ENCODE data around the gene RAB11FIP4.
"Not testable (repeated sequence)": the region's sequence is repeated elsewhere in the genome, so short reads cannot be mapped to it uniquely, and the experiment has no call there.

RAB11FIP4 gene

GRCh38 chr17:31391496-31391949 lies at the start of gene RAB11FIP4:
Gene RAB11FIP4 (plus strand): TSS chr17:31391675. CDS start chr17:31391853, 178 bp downstream.
- no peak for FAIRE-seq

GRCh38 chr17:31345191-31345747 lies 46.2 kb upstream of the RAB11FIP4 start:
- FAIRE-seq: not testable (repeated sequence)

- FAIRE-seq: no peak
These were observed 42.0 kb upstream of the RAB11FIP4 start for GRCh38 chr17:31349454-31349853.

- no peak for FAIRE-seq
These were observed 35.5 kb upstream of the RAB11FIP4 start for GRCh38 chr17:31355935-31356334.

GRCh38 chr17:31357091-31357490 lies 34.4 kb upstream of the RAB11FIP4 start:
- FAIRE-seq: no peak

- no peak for FAIRE-seq
These were observed 33.6 kb upstream of the RAB11FIP4 start for GRCh38 chr17:31357839-31358394.

- FAIRE-seq: no peak
These were observed 27.5 kb upstream of the RAB11FIP4 start for GRCh38 chr17:31364012-31364411.

- FAIRE-seq: no peak
These were observed 25.4 kb upstream of the RAB11FIP4 start for GRCh38 chr17:31366088-31366487.

- FAIRE-seq: no peak
These were observed 22.2 kb upstream of the RAB11FIP4 start for GRCh38 chr17:31369266-31369665.

GRCh38 chr17:31371511-31372097 lies 19.9 kb upstream of the RAB11FIP4 start:
- FAIRE-seq: no peak

- peak; percentile 94 for FAIRE-seq
These were observed 18.1 kb upstream of the RAB11FIP4 start for GRCh38 chr17:31373150-31374093.

- FAIRE-seq: no peak
These were observed 17.4 kb upstream of the RAB11FIP4 start for GRCh38 chr17:31374094-31374447.

- FAIRE-seq: no peak
These were observed 17.0 kb upstream of the RAB11FIP4 start for GRCh38 chr17:31374503-31374902.

GRCh38 chr17:31378638-31379037 lies 12.8 kb upstream of the RAB11FIP4 start:
- FAIRE-seq: no peak

- FAIRE-seq: no peak
These were observed 11.8 kb upstream of the RAB11FIP4 start for GRCh38 chr17:31379597-31380205.

GRCh38 chr17:31381165-31381668 lies 10.3 kb upstream of the RAB11FIP4 start:
- FAIRE-seq: no peak

- not testable (repeated sequence) for FAIRE-seq
These were observed 8.7 kb upstream of the RAB11FIP4 start for GRCh38 chr17:31382668-31383275.

- not testable (repeated sequence) for FAIRE-seq
These were observed 8.0 kb upstream of the RAB11FIP4 start for GRCh38 chr17:31383488-31383887.

GRCh38 chr17:31385428-31386285 lies 5.8 kb upstream of the RAB11FIP4 start:
- no peak for FAIRE-seq

- FAIRE-seq: no peak
These were observed 4.9 kb upstream of the RAB11FIP4 start for GRCh38 chr17:31386542-31387075.

- no peak for FAIRE-seq
These were observed 4.0 kb upstream of the RAB11FIP4 start for GRCh38 chr17:31387438-31387837.

Data from G401.6 (cell line).